IPS-20b (cell line): ENCODE data around the gene OR2B6.

Source experiments
- H3K27ac ChIP-seq: one replicate; pipeline ENCODE4 v1.5.1; 2013; ENCODE audit warnings: low read length
- H3K27me3 ChIP-seq: 2 replicates; pipeline ENCODE4 v1.6.1; 2013; ENCODE audit warnings: mild to moderate bottlenecking, low read length, inconsistent platforms; ENCODE audit not compliant: insufficient read depth
- H3K36me3 ChIP-seq: 2 replicates; pipeline ENCODE4 v1.6.1; 2013; ENCODE audit warnings: low read depth, mild to moderate bottlenecking, inconsistent platforms, low read length, moderate library complexity; ENCODE audit not compliant: insufficient read depth
- H3K4me1 ChIP-seq: 2 replicates; pipeline ENCODE4 v1.6.1; 2013; ENCODE audit warnings: mild to moderate bottlenecking, control low read depth, inconsistent platforms, low read length, moderate library complexity; ENCODE audit not compliant: insufficient read depth
- H3K4me3 ChIP-seq: 2 replicates; pipeline ENCODE4 v1.5.1; 2013; ENCODE audit warnings: mild to moderate bottlenecking, low read length, inconsistent platforms
- H3K9ac ChIP-seq: 2 replicates; pipeline ENCODE4 v1.6.1; 2013; ENCODE audit warnings: low read depth, mild to moderate bottlenecking, inconsistent platforms, low read length, moderate library complexity
- H3K9me3 ChIP-seq: 2 replicates; pipeline ENCODE4 v1.6.1; 2013; ENCODE audit warnings: mild to moderate bottlenecking, low read depth, low read length, inconsistent platforms; ENCODE audit not compliant: insufficient read depth

OR2B6 gene

DNA sequence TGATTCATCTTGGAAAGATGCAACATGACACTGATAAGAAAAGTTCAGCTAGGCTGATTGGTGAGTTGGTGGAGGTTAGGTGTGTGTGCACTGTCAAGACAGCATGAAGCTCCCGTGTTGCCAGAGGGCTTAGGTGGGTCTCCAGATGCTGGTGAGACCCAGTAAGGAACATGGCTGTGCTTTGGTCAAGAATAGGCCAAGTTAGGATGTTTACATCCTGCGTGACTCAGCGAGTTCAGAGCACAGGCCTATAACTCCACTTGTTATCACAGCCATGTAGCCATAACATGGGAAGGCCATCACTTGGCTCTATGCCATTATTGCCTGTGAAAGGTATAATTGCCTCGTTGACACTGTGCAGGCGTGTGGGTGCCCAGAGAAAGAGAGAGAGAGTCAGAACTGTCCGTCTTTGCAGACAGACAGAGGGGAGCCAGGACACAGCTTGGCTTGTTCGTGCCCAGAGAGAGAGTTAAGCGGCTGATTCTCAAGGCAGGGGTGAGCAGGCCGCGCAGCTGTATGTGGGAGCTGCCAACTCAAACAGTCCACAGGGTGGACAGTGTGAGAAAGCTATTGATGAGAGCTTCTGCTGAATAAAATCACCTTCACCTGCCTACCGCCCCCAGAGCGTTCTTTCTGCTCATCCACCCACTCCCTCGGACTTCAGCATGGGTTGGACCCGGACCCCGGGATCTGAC lies 43.5 kb downstream of the OR2B6 start:
- Histone ChIP-seq H3K4me3 (no peak overlapping the region), H3K36me3 (no peaks in the 10 kb centered on the region), H3K27ac (no peak overlapping the region), H3K27me3 (no peaks in the 10 kb centered on the region), H3K4me1 (peaks cover 22% of the 10 kb centered on the region; the same call in 1 of the 2 replicates), H3K9ac (no peak overlapping the region), H3K9me3 (no peaks in the 10 kb centered on the region)

DNA sequence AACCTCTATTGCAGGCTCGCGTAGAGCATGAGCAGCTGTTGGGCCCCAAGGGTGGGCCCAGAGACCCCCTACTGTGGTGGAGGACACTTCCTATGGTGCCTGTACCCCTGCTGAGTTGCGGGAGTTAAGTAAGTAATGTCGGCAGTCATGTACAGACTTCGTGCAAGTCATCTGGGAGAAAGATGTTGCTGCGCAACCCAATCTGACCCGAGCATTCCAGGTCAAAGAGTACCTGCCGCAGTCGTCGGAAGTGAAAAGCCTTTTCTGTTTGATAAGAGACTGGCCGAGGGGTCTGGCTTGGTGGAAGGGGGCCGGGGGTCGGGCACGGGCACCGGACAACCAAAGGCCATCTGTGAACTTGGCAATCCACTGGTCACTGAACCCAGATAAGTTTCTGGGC lies 44.3 kb downstream of the OR2B6 start:
- Histone ChIP-seq H3K9me3 (no peaks in the 10 kb centered on the region), H3K4me1 (peaks cover 26% of the 10 kb centered on the region; the same call in 1 of the 2 replicates), H3K27ac (no peak overlapping the region), H3K4me3 (no peak overlapping the region), H3K9ac (no peak overlapping the region), H3K27me3 (no peaks in the 10 kb centered on the region), H3K36me3 (no peaks in the 10 kb centered on the region)

DNA sequence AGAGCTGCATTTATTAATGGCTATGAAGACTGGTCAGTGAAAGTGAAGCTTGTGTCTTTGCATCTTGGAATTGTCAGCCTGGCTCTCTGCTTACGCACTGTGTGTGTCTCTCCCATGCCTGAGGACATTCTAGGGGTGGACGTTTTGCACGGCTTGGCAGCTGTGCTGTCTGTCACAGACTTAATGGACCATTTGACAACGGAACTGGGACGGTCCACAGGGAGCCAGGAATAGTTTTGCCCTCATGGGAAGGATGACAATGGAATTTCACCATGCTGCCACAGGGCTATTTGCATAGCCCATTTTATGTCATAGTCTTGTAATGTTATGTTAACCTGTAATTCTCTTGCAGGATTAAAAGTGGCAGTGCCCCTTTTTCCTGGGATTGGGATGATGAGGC lies 44.7 kb downstream of the OR2B6 start:
- Histone ChIP-seq H3K27ac (no peak overlapping the region), H3K27me3 (no peaks in the 10 kb centered on the region), H3K4me1 (peaks cover 28% of the 10 kb centered on the region; the same call in 1 of the 2 replicates), H3K36me3 (no peaks in the 10 kb centered on the region), H3K4me3 (no peak overlapping the region), H3K9ac (no peak overlapping the region), H3K9me3 (no peaks in the 10 kb centered on the region)

DNA sequence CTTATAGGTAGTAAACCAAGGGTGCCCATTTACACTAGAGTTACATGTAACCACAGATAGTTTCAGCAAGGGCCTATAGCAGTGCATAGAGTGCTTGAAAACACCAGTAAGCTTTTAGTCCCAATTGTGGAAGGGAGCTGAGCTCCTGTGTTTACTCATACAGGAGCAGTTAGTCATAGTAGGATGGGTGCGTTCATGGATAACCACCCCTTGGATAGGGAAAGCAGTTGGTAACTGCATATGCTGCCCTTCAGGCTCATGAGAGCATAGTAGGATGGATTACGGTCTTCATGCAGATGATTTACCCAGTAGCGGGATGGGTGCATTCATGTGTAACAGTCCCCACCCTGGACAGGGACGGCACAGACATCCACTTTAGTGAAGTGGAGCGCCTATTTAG lies 45.1 kb downstream of the OR2B6 start:
- no peak overlapping the region for H3K4me3 ChIP-seq
- no peak overlapping the region for H3K9ac ChIP-seq
- peaks cover 28% of the 10 kb centered on the region; the same call in 1 of the 2 replicates for H3K4me1 ChIP-seq
- H3K27ac ChIP-seq = no peak overlapping the region
- no peaks in the 10 kb centered on the region for H3K36me3 ChIP-seq
- no peaks in the 10 kb centered on the region for H3K27me3 ChIP-seq
- H3K9me3 ChIP-seq = no peaks in the 10 kb centered on the region

DNA sequence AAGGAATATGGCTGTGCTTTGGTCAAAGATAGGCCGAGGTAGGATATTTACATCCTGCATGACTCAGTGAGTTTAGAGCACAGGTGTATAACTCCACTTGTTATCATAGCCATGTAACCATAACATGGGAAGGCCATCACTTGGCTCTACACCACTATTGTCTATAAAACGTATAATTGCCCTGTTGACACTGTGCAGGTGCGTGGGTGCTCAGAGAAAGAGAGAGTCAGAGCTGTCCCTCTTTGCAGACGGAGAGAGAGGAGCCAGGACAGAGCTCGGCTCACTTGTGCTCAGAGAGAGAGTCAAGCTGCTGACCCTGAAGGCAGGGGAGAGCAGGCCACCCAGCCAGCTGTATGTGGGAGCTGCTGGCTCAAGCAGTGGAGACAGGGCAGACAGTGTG lies 46.0 kb downstream of the OR2B6 start:
- Histone ChIP-seq H3K4me1 (peaks cover 28% of the 10 kb centered on the region; the same call in 1 of the 2 replicates), H3K27ac (no peak overlapping the region), H3K36me3 (no peaks in the 10 kb centered on the region), H3K4me3 (no peak overlapping the region), H3K9me3 (no peaks in the 10 kb centered on the region), H3K27me3 (no peaks in the 10 kb centered on the region), H3K9ac (no peak overlapping the region)

DNA sequence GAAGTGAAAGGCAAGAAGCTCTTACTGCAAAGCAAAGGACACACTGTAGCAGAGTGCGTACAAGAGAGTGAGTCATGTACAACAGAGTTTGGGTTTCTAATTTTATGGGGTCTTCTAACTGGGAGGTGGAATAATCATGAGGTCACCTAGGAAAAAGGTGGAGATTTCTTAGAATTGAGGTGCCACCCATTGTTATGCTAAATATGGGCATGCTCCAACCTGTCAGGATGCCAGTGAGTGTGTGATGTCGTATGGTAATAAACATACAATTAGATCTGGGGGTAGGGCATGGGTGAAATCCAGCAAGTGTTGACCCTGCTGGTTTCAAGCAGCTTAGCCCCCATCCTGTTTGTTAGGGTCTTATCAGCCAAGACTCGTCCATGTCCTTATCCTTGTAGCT lies 46.6 kb downstream of the OR2B6 start:
- Histone ChIP-seq H3K4me1 (peaks cover 28% of the 10 kb centered on the region; the same call in 1 of the 2 replicates), H3K36me3 (no peaks in the 10 kb centered on the region), H3K4me3 (no peak overlapping the region), H3K27me3 (no peaks in the 10 kb centered on the region), H3K9me3 (no peaks in the 10 kb centered on the region), H3K27ac (no peak overlapping the region), H3K9ac (no peak overlapping the region; the same call in 1 of the 2 replicates)

DNA sequence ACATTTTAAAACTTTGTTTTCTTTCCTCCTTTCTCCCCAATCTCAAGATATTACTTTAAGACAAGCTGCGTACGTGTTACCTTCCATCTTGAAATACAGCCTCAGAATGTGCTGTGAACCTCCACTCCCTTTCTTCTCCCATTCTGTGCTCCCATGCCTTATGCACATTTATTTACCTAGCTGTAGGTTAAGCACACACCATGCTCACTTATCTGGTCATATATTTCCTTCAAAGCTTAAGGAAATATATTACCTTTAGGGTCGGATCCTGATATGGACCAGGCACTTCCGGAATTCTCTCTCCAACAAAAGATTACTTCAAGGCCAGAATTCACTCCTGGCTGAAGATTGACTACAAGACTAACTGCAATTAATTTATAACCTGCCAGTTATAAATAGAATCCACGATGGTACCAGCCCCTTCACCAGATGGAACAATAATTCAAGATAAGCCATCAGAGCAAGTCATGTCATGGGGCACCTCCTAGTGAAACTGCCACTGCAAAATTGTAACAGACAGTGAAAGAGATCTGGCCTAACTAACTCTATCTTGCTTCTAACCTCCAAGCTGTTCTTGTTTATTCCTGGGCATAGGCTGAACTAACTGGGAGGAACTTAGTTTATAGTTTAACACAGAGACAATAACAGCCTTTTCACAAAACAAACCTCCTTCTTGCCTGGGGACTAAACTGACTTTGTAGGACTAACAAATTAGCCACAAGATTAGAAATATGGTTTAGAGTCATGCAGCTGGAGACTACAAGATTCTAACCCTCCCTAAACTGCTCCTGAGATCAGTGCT lies 47.5 kb downstream of the OR2B6 start:
- no peak overlapping the region for H3K27ac ChIP-seq
- H3K27me3 ChIP-seq = no peaks in the 10 kb centered on the region
- H3K9ac ChIP-seq = peak overlapping the region; percentile 22; the same call in 1 of the 2 replicates
- no peak overlapping the region; the same call in 1 of the 2 replicates for H3K4me3 ChIP-seq
- no peaks in the 10 kb centered on the region for H3K9me3 ChIP-seq
- no peaks in the 10 kb centered on the region for H3K36me3 ChIP-seq
- H3K4me1 ChIP-seq = peaks cover 28% of the 10 kb centered on the region; the same call in 1 of the 2 replicates

DNA sequence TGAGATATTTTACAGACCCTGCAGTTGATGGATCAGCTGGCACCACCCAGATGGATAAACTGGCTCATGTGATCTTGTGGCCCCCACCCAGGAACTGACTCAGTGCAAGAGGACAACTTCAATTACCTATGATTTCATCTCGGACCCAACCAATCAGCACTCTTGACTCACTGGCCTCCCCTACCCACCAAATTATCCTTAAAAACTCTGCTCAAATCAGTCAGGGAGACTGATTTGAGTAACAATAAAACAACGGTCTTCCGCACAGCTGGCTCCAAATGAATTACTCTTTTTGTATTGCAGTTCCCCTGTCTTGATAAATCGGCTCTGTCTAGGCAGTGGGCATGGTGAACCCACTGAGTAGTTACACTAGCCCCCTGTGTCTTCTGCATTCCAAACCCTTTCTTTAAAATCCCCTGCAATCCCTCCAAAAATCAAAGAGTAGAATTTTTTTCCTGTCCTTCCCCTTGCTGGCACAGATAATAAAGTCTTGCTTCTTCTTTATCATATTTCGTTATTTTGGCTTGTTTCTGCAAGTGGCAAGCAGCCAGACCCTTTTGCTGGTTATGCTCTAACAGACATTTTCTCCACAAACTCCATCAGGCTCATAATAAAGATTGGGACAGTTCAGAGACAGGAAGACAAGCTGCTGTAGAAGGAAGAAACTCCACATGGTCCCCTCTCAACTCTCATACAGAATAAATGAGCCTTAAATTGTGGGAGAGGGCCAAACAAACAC lies 48.3 kb downstream of the OR2B6 start:
- H3K4me1 ChIP-seq = peaks cover 28% of the 10 kb centered on the region; the same call in 1 of the 2 replicates
- H3K36me3 ChIP-seq = no peaks in the 10 kb centered on the region
- H3K27me3 ChIP-seq = no peaks in the 10 kb centered on the region
- H3K9ac ChIP-seq = peak overlapping the region; percentile 22; the same call in 1 of the 2 replicates
- no peak overlapping the region for H3K27ac ChIP-seq
- no peaks in the 10 kb centered on the region for H3K9me3 ChIP-seq
- H3K4me3 ChIP-seq = no peak overlapping the region; the same call in 1 of the 2 replicates

DNA sequence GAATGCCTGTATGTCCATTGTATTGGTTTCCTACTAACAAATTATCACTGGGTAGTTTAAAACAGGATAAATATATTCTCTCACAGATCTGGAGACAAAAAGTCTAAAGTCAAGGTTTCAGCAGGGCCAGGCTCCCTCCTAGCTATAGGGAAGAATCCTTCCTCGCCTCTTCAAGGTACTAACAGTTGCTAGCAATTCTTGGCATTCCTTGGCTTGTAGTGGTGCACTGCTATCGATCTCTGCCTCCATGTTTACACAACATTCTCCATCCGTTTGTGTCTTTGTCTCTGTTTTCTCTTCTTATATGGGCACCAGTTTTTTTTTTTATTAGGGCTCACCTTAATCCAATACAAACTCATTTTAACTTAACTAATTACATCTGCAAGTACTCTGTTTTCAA lies 48.9 kb downstream of the OR2B6 start:
- Histone ChIP-seq H3K9ac (peak overlapping the region; percentile 2; the same call in 1 of the 2 replicates), H3K9me3 (no peaks in the 10 kb centered on the region), H3K4me1 (peaks cover 28% of the 10 kb centered on the region; the same call in 1 of the 2 replicates), H3K36me3 (no peaks in the 10 kb centered on the region), H3K27ac (no peak overlapping the region), H3K27me3 (no peaks in the 10 kb centered on the region), H3K4me3 (no peak overlapping the region)
